Fibroblast of skin of scalp (primary cell): ENCODE measurements around the gene LDLRAD4.

ENCODE experiments used
- DNase-seq: peaks from one replicate; pipeline ENCODE4 v3.0.0-alpha.2; 2013

LDLRAD4 gene

GRCh38 chr18:13286456-13287125, 68.0 kb downstream of the LDLRAD4 start:
- no peak for DNase-seq

- DNase-seq = no peak
Measured at GRCh38 chr18:13287372-13287771, 68.8 kb downstream of the LDLRAD4 start.

GRCh38 chr18:13288509-13289133, 70.1 kb downstream of the LDLRAD4 start:
- no peak for DNase-seq

GRCh38 chr18:13289481-13290205, 71.1 kb downstream of the LDLRAD4 start:
- peak; percentile 75 for DNase-seq

GRCh38 chr18:13290856-13291271, 72.3 kb downstream of the LDLRAD4 start:
- DNase-seq = no peak

- no peak for DNase-seq
Measured at GRCh38 chr18:13291299-13291698, 72.7 kb downstream of the LDLRAD4 start.

- no peak for DNase-seq
Measured at GRCh38 chr18:13291745-13292447, 73.3 kb downstream of the LDLRAD4 start.

GRCh38 chr18:13292736-13293135, 74.2 kb downstream of the LDLRAD4 start:
- no peak for DNase-seq

- DNase-seq = no peak
Measured at GRCh38 chr18:13294309-13294708, 75.7 kb downstream of the LDLRAD4 start.

- no peak for DNase-seq
Measured at GRCh38 chr18:13295894-13296293, 77.3 kb downstream of the LDLRAD4 start.

GRCh38 chr18:13296867-13297574, 78.5 kb downstream of the LDLRAD4 start:
- DNase-seq = no peak

GRCh38 chr18:13298262-13298661, 79.7 kb downstream of the LDLRAD4 start:
- no peak for DNase-seq

GRCh38 chr18:13300029-13300428, 81.5 kb downstream of the LDLRAD4 start:
- DNase-seq = no peak

- DNase-seq = no peak
Measured at GRCh38 chr18:13300796-13301195, 82.2 kb downstream of the LDLRAD4 start.

- DNase-seq = no peak
Measured at GRCh38 chr18:13302040-13302439, 83.5 kb downstream of the LDLRAD4 start.

GRCh38 chr18:13302457-13303225, 84.1 kb downstream of the LDLRAD4 start:
- no peak for DNase-seq

GRCh38 chr18:13303756-13304364, 85.3 kb downstream of the LDLRAD4 start:
- DNase-seq = peak; percentile 45

GRCh38 chr18:13305301-13305700, 86.7 kb downstream of the LDLRAD4 start:
- no peak for DNase-seq

- DNase-seq = no peak
Measured at GRCh38 chr18:13306583-13306982, 88.0 kb downstream of the LDLRAD4 start.

- no peak for DNase-seq
Measured at GRCh38 chr18:13308369-13308768, 89.8 kb downstream of the LDLRAD4 start.
